ENCODE data around the gene CIDEC.

Gene CIDEC

DNA sequence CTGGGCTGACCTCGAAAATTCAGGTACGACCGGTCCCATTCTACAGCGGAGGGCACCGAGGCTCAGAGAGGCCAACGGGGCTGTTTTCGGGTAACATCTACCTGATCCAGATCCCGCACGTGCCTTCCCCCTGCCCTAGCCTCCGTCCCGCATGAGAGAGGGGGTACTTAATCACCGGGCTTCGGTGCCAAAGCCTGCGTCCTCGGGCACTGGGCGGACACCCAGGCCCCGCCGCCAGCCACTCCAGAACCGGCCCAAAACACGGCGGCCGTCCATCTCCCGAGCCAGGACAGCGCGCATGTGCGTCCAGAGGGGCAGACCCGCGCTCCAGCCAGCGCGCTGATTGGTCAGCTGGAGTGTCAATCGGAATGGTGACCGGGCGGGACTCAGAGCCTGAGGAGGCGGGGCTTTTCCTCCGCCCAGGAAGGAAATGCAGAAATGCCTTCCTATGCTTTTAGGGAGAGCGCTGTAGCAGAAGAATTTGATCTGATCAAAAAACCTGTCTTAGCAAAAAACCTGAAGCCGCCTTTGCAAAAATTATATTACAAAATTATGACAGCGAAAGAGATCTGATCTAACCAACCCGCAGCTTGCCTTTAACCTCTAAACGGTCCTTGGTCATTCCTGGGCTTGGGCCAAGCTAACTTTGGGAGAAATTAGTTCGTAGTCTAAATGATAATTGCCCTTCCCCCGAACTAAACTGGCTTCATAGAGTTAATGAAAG, 36.2 kb downstream of the CIDEC start, which contains the start of gene RPUSD3 (continued):
- no peak for TF ChIP-seq REST (tag by site-specific recombination; IDR thresholded peaks at IDR 0.05)

GRCh38 chr3:9841015-9841414, 39.0 kb downstream of the CIDEC start:
- Histone ChIP-seq H3K4me3 (ENCODE audit: low read depth, low read length) (no peak overlapping the region), H3K9me3 (ENCODE audit: control insufficient read depth, insufficient read depth, low read depth, low read length) (no peaks in the 10 kb centered on the region), H3K27ac (ENCODE audit: extremely low read depth, low read depth, low read length) (no peak overlapping the region), H3K4me1 (ENCODE audit: control insufficient read depth, insufficient read depth, low read length) (no peaks in the 10 kb centered on the region), H3K36me3 (ENCODE audit: control insufficient read depth in 2 of 2, insufficient read depth in 1 of 2, low read length in 2 of 2) (peaks cover 14 to 54% of the 10 kb centered on the region in 2 experiments; a peak in 2 of 3 replicates)
- TF ChIP-seq ZXDB (tag by site-specific recombination; IDR thresholded peaks at IDR 0.05): no peak
- TF ChIP-seq ZBTB17 (tag by site-specific recombination; IDR thresholded peaks at IDR 0.05): peak; percentile 93
- no peak for TF ChIP-seq ZNF600 (tag by site-specific recombination; IDR thresholded peaks at IDR 0.05)
- TF ChIP-seq INSM2 (tag by site-specific recombination; IDR thresholded peaks at IDR 0.05): no peak
- TF ChIP-seq ZNF174 (tag by site-specific recombination; IDR thresholded peaks at IDR 0.05): no peak
- CTCF ChIA-PET: interaction anchor here (1.2 to 1.9 kb wide), 4 partner anchors 14 to 106 kb away, joined by 3 to 7 read pairs (median 4); no protein-coding TSS in a partner anchor
- POLR2A ChIA-PET: interaction anchor here (1.2 kb wide), 1 partner anchor 27 kb away, joined by 3 read pairs; no protein-coding TSS in a partner anchor

GRCh38 chr3:9838856-9839255, 41.2 kb downstream of the CIDEC start:
- no peaks in the 10 kb centered on the region for H3K4me1 ChIP-seq (ENCODE audit: control insufficient read depth, insufficient read depth, low read length)
- H3K9me3 ChIP-seq (ENCODE audit: control insufficient read depth, insufficient read depth, low read depth, low read length): no peaks in the 10 kb centered on the region
- H3K36me3 ChIP-seq (ENCODE audit: control insufficient read depth in 2 of 2, insufficient read depth in 1 of 2, low read length in 2 of 2): peaks cover 15 to 74% of the 10 kb centered on the region in 2 experiments; a peak in 2 of 3 replicates
- no peak overlapping the region for H3K4me3 ChIP-seq (ENCODE audit: low read depth, low read length)
- ChIA-PET CTCF (interaction anchor here (0.6 kb wide), 1 partner anchor 168 kb away, joined by 5 read pairs; no protein-coding TSS in a partner anchor), POLR2A (interaction anchor here (0.8 kb wide), 1 partner anchor 108 kb away, joined by 3 read pairs; no protein-coding TSS in a partner anchor)
- H3K27ac ChIP-seq (ENCODE audit: extremely low read depth, low read depth, low read length): no peak overlapping the region
- TF ChIP-seq ZNF707 (tag by site-specific recombination; IDR thresholded peaks at IDR 0.05) (no peak), OSR2 (tag by site-specific recombination; IDR thresholded peaks at IDR 0.05) (no peak), ZNF561 (tag by site-specific recombination; IDR thresholded peaks at IDR 0.05; ENCODE audit: borderline replicate concordance) (no peak), ZNF302 (tag by site-specific recombination; IDR thresholded peaks at IDR 0.05; ENCODE audit: low read depth) (no peak), BCL6B (tag by site-specific recombination; IDR thresholded peaks at IDR 0.05) (no peak), ZNF138 (tag by site-specific recombination; IDR thresholded peaks at IDR 0.05; ENCODE audit: borderline replicate concordance) (no peak), ZNF202 (tag by site-specific recombination; IDR thresholded peaks at IDR 0.05; ENCODE audit: borderline replicate concordance) (no peak), ZNF114 (tag by site-specific recombination; IDR thresholded peaks at IDR 0.05) (no peak), GLI2 (tag by site-specific recombination; IDR thresholded peaks at IDR 0.05; ENCODE audit: borderline replicate concordance, low read depth) (no peak)
- TF ChIP-seq, protein P1, sequence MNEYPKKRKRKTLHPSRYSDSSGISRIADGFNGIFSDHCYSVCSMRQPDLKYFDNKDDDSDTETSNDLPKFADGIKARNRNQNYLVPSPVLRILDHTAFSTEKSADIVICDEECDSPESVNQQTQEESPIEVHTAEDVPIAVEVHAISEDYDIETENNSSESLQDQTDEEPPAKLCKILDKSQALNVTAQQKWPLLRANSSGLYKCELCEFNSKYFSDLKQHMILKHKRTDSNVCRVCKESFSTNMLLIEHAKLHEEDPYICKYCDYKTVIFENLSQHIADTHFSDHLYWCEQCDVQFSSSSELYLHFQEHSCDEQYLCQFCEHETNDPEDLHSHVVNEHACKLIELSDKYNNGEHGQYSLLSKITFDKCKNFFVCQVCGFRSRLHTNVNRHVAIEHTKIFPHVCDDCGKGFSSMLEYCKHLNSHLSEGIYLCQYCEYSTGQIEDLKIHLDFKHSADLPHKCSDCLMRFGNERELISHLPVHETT (tag by site-specific recombination; IDR thresholded peaks at IDR 0.05): no peak
- TF ChIP-seq, protein P2, sequence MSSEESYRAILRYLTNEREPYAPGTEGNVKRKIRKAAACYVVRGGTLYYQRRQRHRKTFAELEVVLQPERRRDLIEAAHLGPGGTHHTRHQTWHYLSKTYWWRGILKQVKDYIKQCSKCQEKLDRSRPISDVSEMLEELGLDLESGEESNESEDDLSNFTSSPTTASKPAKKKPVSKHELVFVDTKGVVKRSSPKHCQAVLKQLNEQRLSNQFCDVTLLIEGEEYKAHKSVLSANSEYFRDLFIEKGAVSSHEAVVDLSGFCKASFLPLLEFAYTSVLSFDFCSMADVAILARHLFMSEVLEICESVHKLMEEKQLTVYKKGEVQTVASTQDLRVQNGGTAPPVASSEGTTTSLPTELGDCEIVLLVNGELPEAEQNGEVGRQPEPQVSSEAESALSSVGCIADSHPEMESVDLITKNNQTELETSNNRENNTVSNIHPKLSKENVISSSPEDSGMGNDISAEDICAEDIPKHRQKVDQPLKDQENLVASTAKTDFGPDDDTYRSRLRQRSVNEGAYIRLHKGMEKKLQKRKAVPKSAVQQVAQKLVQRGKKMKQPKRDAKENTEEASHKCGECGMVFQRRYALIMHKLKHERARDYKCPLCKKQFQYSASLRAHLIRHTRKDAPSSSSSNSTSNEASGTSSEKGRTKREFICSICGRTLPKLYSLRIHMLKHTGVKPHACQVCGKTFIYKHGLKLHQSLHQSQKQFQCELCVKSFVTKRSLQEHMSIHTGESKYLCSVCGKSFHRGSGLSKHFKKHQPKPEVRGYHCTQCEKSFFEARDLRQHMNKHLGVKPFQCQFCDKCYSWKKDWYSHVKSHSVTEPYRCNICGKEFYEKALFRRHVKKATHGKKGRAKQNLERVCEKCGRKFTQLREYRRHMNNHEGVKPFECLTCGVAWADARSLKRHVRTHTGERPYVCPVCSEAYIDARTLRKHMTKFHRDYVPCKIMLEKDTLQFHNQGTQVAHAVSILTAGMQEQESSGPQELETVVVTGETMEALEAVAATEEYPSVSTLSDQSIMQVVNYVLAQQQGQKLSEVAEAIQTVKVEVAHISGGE (tag by site-specific recombination; conservative IDR thresholded peaks at IDR 0.05; ENCODE audit: low read depth): no peak
- TF ChIP-seq, protein P3, sequence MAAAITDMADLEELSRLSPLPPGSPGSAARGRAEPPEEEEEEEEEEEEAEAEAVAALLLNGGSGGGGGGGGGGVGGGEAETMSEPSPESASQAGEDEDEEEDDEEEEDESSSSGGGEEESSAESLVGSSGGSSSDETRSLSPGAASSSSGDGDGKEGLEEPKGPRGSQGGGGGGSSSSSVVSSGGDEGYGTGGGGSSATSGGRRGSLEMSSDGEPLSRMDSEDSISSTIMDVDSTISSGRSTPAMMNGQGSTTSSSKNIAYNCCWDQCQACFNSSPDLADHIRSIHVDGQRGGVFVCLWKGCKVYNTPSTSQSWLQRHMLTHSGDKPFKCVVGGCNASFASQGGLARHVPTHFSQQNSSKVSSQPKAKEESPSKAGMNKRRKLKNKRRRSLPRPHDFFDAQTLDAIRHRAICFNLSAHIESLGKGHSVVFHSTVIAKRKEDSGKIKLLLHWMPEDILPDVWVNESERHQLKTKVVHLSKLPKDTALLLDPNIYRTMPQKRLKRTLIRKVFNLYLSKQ (tag by site-specific recombination; IDR thresholded peaks at IDR 0.05; ENCODE audit: borderline replicate concordance): no peak
